ENCODE measurements around the gene STXBP3. TPM values are rescaled to one million over a fixed set of nuclear protein-coding genes. Genes with fewer than 3 reads are reported as not detected.

The STXBP3 gene
- total RNA-seq, 6 experiments from 2014 or later: 42.2 to 44.6 (median 43.5) TPM

DNA sequence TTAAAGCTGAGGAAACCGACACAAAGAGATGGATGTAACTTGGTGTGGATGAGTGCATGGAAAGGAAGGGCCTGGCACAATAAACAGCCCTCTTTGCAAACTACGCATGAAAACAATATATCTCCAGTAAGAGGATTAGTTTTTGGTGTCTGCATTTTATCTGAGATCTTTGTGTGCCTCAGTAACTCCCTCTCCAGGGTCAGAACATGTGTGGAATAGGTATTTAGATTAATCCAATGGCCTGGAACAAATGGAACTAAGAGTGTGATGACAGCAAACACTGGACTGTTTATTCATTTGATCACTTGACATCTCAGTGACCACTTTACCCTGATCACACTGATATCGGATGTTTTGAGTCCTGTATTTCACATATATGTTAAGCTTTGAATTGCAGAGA, 65.1 kb downstream of the STXBP3 start:
- TF ChIP-seq, protein P1, sequence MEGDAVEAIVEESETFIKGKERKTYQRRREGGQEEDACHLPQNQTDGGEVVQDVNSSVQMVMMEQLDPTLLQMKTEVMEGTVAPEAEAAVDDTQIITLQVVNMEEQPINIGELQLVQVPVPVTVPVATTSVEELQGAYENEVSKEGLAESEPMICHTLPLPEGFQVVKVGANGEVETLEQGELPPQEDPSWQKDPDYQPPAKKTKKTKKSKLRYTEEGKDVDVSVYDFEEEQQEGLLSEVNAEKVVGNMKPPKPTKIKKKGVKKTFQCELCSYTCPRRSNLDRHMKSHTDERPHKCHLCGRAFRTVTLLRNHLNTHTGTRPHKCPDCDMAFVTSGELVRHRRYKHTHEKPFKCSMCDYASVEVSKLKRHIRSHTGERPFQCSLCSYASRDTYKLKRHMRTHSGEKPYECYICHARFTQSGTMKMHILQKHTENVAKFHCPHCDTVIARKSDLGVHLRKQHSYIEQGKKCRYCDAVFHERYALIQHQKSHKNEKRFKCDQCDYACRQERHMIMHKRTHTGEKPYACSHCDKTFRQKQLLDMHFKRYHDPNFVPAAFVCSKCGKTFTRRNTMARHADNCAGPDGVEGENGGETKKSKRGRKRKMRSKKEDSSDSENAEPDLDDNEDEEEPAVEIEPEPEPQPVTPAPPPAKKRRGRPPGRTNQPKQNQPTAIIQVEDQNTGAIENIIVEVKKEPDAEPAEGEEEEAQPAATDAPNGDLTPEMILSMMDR (IDR thresholded peaks at IDR 0.05): no peak
- peaks cover 36% of the 10 kb centered on the region for H3K4me1 Mint-ChIP-seq (ENCODE audit: low read depth)
- no peak overlapping the region for H3K27ac Mint-ChIP-seq
- DNase-seq: no peak
- H3K27me3 Mint-ChIP-seq (ENCODE audit: insufficient read depth): peaks cover 2% of the 10 kb centered on the region
- H3K36me3 Mint-ChIP-seq (ENCODE audit: low read depth): peaks cover 7% of the 10 kb centered on the region
- H3K4me3 Mint-ChIP-seq: no peak overlapping the region
- H3K9me3 Mint-ChIP-seq: no peaks in the 10 kb centered on the region

DNA sequence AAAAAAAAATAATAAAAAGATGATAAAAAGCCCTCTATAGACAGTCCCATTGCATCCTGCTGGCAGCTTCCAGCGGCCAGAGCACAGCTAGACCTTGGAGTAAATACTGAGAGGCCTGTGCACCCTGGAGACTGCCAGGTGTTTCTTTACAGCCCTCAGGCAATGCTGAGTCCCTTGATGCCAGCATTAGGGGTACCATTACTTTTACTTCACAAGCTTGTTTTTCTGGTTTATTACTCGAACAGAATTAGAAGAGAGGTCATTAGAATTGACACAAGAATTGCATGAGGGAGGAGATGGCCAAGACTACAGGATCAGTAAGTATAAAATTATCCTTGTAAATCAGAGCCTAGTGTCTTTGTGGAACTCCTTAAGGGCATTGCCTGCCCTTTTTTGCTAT, 66.9 kb downstream of the STXBP3 start:
- Mint-ChIP-seq H3K36me3 (ENCODE audit: low read depth) (peaks cover 5% of the 10 kb centered on the region), H3K27me3 (ENCODE audit: insufficient read depth) (peaks cover 2% of the 10 kb centered on the region), H3K4me3 (peak overlapping the region; percentile 29), H3K27ac (peak overlapping the region; percentile 83), H3K9me3 (no peaks in the 10 kb centered on the region), H3K4me1 (ENCODE audit: low read depth) (peaks cover 50% of the 10 kb centered on the region)
- DNase-seq: peak; percentile 38
- TF ChIP-seq, protein P1 (IDR thresholded peaks at IDR 0.05): no peak

DNA sequence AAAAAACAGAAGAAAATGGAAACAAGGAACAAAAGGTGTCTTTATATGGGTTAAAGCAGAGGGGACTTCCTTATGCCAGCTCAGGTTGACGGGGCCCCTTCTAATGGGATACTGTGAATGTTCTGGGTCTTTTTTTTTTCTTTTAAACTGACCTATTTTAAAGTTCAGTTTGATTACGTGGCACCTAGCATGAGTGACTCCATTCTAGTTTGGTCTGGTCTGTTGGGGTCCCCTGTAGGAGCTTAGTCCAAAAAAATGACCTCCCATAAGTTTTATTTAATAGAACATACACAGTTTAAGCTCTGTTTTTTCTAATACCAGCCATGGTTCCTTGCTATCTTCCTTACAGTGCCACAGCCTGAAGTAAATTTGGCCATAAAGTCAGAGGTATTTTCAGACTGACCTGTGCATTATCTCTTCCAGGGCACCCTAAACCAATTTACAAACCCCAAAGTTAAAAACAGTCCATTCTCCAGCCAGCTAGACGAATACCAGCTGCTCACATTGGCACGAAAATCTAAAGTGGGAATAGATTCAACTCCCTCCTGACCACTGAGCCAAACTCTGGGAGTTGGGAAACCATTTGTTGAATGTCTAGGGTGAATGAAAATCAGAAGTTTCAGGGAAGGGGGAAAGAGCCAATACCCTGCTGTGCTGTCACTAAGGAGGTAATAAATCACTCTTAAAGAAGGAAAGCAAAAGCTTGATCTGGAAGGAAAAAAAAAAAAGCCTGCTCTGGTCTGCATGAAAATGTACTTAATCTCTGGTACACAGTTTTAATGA, 68.1 kb downstream of the STXBP3 start:
- H3K9me3 Mint-ChIP-seq: no peaks in the 10 kb centered on the region
- DNase-seq: no peak
- peak overlapping the region; percentile 100 for H3K27ac Mint-ChIP-seq
- H3K4me3 Mint-ChIP-seq: no peak overlapping the region
- H3K27me3 Mint-ChIP-seq (ENCODE audit: insufficient read depth): peaks cover 2% of the 10 kb centered on the region
- H3K4me1 Mint-ChIP-seq (ENCODE audit: low read depth): peaks cover 50% of the 10 kb centered on the region
- peaks cover 5% of the 10 kb centered on the region for H3K36me3 Mint-ChIP-seq (ENCODE audit: low read depth)
- TF ChIP-seq, protein P1 (IDR thresholded peaks at IDR 0.05): no peak

DNA sequence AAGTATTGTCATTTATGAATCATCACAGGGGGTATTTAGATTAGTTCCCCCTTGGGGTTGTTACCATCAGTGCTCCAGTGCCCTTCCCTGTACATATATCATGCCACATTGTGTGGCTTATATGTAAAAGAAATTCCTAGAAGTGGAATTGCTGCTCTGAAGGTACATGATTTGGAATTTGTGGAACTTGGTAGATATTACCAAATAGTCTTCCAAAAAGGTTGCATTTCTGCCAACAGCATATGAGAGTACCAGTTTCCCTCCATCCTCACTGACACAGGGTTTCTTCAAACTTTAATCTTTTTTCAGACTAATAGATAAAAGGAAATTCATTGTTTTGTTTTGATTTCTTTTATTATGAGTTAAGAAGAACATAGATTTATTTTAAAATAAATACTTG, 69.1 kb downstream of the STXBP3 start:
- TF ChIP-seq, protein P1 (IDR thresholded peaks at IDR 0.05): no peak
- Mint-ChIP-seq H3K9me3 (no peaks in the 10 kb centered on the region), H3K27me3 (ENCODE audit: insufficient read depth) (peaks cover 2% of the 10 kb centered on the region), H3K27ac (peak overlapping the region; percentile 100), H3K4me3 (peak overlapping the region; percentile 85; the same call in 1 of the 2 replicates), H3K4me1 (ENCODE audit: low read depth) (peaks cover 56% of the 10 kb centered on the region), H3K36me3 (ENCODE audit: low read depth) (peaks cover under 1% of the 10 kb centered on the region; the same call in 1 of the 2 replicates)
- DNase-seq: no peak

DNA sequence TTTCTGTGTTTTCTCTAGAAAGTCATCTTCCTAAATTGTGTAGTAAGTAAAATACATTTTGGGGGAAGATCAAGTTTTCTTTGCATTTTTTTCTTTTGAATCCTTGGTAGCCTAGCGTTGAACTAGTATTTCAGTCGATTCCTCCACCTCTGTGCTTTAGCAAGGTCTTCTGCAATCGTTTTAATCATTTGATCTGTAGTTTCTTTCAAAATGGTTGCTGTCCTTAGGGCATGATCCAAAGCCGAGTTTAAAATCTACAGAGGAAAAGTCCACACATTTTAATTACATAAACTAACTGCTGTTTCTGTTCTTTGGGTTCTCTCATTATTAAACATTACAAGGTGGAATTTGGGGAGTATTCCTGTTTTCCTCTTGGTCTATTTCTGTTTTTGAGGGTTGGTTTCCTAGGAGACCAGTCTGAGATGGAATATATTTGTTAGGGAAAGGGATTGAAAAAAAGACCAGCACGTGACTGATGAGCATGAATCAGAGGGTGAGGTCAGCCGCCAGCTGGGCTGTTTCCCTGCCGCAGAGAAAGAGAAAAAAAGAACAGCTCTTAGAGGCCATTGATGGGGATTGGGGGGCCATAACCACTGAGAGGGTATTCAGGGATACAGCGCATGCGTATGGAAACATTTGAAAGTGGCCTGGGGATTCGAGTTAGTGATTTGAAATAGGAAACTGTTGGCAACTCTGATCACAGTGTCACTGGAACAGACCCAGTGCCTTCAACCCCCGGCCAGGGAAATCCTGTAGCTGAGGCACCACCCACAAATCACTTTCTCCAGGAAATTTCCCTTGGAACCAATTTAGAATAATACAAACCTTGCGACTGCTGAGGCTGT, 69.8 kb downstream of the STXBP3 start:
- peak; percentile 94 for DNase-seq
- Mint-ChIP-seq H3K4me3 (peak overlapping the region; percentile 85), H3K9me3 (no peaks in the 10 kb centered on the region), H3K27ac (peak overlapping the region; percentile 100), H3K36me3 (ENCODE audit: low read depth) (no peaks in the 10 kb centered on the region), H3K4me1 (ENCODE audit: low read depth) (peaks cover 56% of the 10 kb centered on the region), H3K27me3 (ENCODE audit: insufficient read depth) (peaks cover 2% of the 10 kb centered on the region)
- TF ChIP-seq, protein P1 (IDR thresholded peaks at IDR 0.05): no peak

All from HFFc6 (cell line).